Measurements from ENCODE around the gene CAPG. TPM values are rescaled to one million over a fixed set of nuclear protein-coding genes. Genes with fewer than 3 reads are reported as not detected.

Gene CAPG
- total RNA-seq, 2 experiments from 2014 or later: 23.4 to 23.7 TPM

- ChIA-PET POLR2A (no interaction called here), CTCF (no interaction called here)
These were observed 62.6 kb downstream of the CAPG start for GRCh38 chr2:85347599-85347998.

Other genes starting within 250 kb of the CAPG start
- 10 to 100 TPM; 82.2 to 85.4 TPM for gene TGOLN2, start 82.4 kb downstream of the CAPG start, total RNA-seq
- 10 to 100 TPM; 32.1 to 34.0 TPM for gene RETSAT, start 55.8 kb downstream of the CAPG start, total RNA-seq
- 10 to 100 TPM; 14.0 to 14.9 TPM for gene ELMOD3, start 55.6 kb downstream of the CAPG start, total RNA-seq
- gene SH2D6, start 8.3 kb upstream of the CAPG start, total RNA-seq: under 1 TPM; 0.36 to 0.88 TPM
- gene MAT2A, start 128.8 kb upstream of the CAPG start, total RNA-seq: 100 to 1,000 TPM; 396 to 417 TPM
- 10 to 100 TPM; 23.2 to 24.1 TPM for gene GGCX, start 151.1 kb upstream of the CAPG start, total RNA-seq
- gene VAMP8, start 167.2 kb upstream of the CAPG start, total RNA-seq: 10 to 100 TPM; 86.8 to 96.8 TPM
- 10 to 100 TPM; 24.4 to 25.7 TPM for gene VAMP5, start 174.1 kb upstream of the CAPG start, total RNA-seq
- gene RNF181, start 185.4 kb upstream of the CAPG start, total RNA-seq: 100 to 1,000 TPM in 1 of 2 experiments, 10 to 100 TPM in 1; 98.9 to 104 TPM
- gene TMEM150A, start 192.3 kb upstream of the CAPG start, total RNA-seq: 1 to 10 TPM; 3.9 to 4.4 TPM
- gene C2orf68, start 201.7 kb upstream of the CAPG start, total RNA-seq: 10 to 100 TPM; 23.7 to 27.0 TPM
- gene USP39, start 205.8 kb upstream of the CAPG start, total RNA-seq: 100 to 1,000 TPM; 105 to 110 TPM

Data from activated CD8-positive, alpha-beta memory T cell treated with anti-CD3 and anti-CD28 coated beads for 36 hours (primary cell).